Liver (tissue), 9 donors: ENCODE measurements around the gene MAD2L2. TPM values are rescaled to one million over a fixed set of nuclear protein-coding genes. Genes with fewer than 3 reads are reported as not detected.

Experiments used
- DNase-seq: peaks from one replicate; pipeline ENCODE4 v3.0.0-alpha.2; 2017; ENCODE audit warnings: low spot score
- H3K27ac ChIP-seq, 2 donors: one replicate each; pipeline ENCODE4 v1.7.0; 2013; ENCODE audit warnings: inconsistent platforms in 2 of 2, low read length in 2 of 2, control low read depth in 1 of 2, low read depth in 1 of 2, mild to moderate bottlenecking in 1 of 2
- H3K27me3 ChIP-seq, 4 donors: one replicate each; pipeline versions ENCODE4 v1.6.1 to v1.7.0; 2013; ENCODE audit warnings: low read length in 3 of 4, inconsistent platforms in 1 of 4, mild to moderate bottlenecking in 1 of 4, moderate library complexity in 1 of 4; ENCODE audit not compliant: control insufficient read depth in 4 of 4, insufficient read depth in 4 of 4
- H3K36me3 ChIP-seq, 4 donors: one replicate each; pipeline versions ENCODE4 v1.6.1 to v1.7.0; 2013; ENCODE audit warnings: low read length in 3 of 4, mild to moderate bottlenecking in 3 of 4, low read depth in 1 of 4, moderate library complexity in 1 of 4; ENCODE audit not compliant: control insufficient read depth in 4 of 4, insufficient read depth in 3 of 4
- H3K4me1 ChIP-seq, 4 donors: one replicate each; pipeline versions ENCODE4 v1.6.1 to v1.7.0; 2013; ENCODE audit warnings: low read length in 3 of 4, mild to moderate bottlenecking in 3 of 4, moderate library complexity in 1 of 4; ENCODE audit not compliant: control insufficient read depth in 4 of 4, insufficient read depth in 4 of 4
- H3K4me3 ChIP-seq, 3 donors: one replicate each; pipeline versions ENCODE4 v1.6.1 to v1.7.0; 2013; ENCODE audit warnings: low read length in 3 of 3, control low read depth in 1 of 3, low read depth in 1 of 3, mild to moderate bottlenecking in 1 of 3
- H3K9ac ChIP-seq, 2 donors: one replicate each; pipeline ENCODE4 v1.7.0; 2013; ENCODE audit warnings: low read length in 2 of 2, mild to moderate bottlenecking in 2 of 2, moderate library complexity in 2 of 2, control low read depth in 1 of 2, low read depth in 1 of 2
- H3K9me3 ChIP-seq, 4 donors: one replicate each; pipeline versions ENCODE4 v1.6.1 to v1.7.0; 2013; ENCODE audit warnings: low read length in 3 of 4; ENCODE audit not compliant: control insufficient read depth in 4 of 4
- ATF3 ChIP-seq: IDR thresholded peaks from 2 replicates; pipeline ENCODE4 v1.6.1; 2016; ENCODE audit warnings: antibody characterized with exemption
- EGR1 ChIP-seq, 2 donors: IDR thresholded peaks; 2 replicates each; pipeline ENCODE4 v1.6.1; 2016 to 2018; ENCODE audit warnings: antibody characterized with exemption in 2 of 2, low read depth in 2 of 2
- FOXA1 ChIP-seq: IDR thresholded peaks from 2 replicates; pipeline ENCODE4 v1.6.1; 2016; ENCODE audit warnings: antibody characterized with exemption
- FOXA2 ChIP-seq: IDR thresholded peaks from 2 replicates; pipeline ENCODE4 v1.6.1; 2016; ENCODE audit warnings: antibody characterized with exemption
- GABPA ChIP-seq, 2 donors: IDR thresholded peaks in 1 of 2; conservative IDR thresholded peaks in 1 of 2; 2 replicates each; pipeline ENCODE4 v1.6.1; 2016; ENCODE audit warnings: antibody characterized with exemption in 2 of 2, mild to moderate bottlenecking in 1 of 2, moderate library complexity in 1 of 2
- HNF4A ChIP-seq, 2 donors: conservative IDR thresholded peaks; 2 replicates each; pipeline ENCODE4 v1.6.1; 2016; ENCODE audit warnings: antibody characterized with exemption in 2 of 2, mild to moderate bottlenecking in 2 of 2
- HNF4G ChIP-seq: IDR thresholded peaks from 2 replicates; pipeline ENCODE4 v1.6.1; 2016; ENCODE audit warnings: antibody characterized with exemption
- JUND ChIP-seq, 2 donors: IDR thresholded peaks; 2 replicates each; pipeline ENCODE4 v1.6.1; 2016; ENCODE audit warnings: antibody characterized with exemption in 2 of 2
- MAX ChIP-seq: IDR thresholded peaks from 2 replicates; pipeline ENCODE4 v1.6.1; 2016; ENCODE audit warnings: antibody characterized with exemption
- NR2F2 ChIP-seq: IDR thresholded peaks from 2 replicates; pipeline ENCODE4 v1.6.1; 2016; ENCODE audit warnings: antibody characterized with exemption
- RAD21 ChIP-seq, 2 donors: IDR thresholded peaks; 2 replicates each; pipeline ENCODE4 v1.6.1; 2016; ENCODE audit warnings: antibody characterized with exemption in 2 of 2, mild to moderate bottlenecking in 2 of 2
- RXRA ChIP-seq, 2 donors: IDR thresholded peaks; 2 replicates each; pipeline ENCODE4 v1.6.1; 2017 to 2018; ENCODE audit warnings: antibody characterized with exemption in 2 of 2, mild to moderate bottlenecking in 1 of 2
- SP1 ChIP-seq: IDR thresholded peaks from 2 replicates; pipeline ENCODE4 v1.6.1; 2018; ENCODE audit warnings: antibody characterized with exemption, mild to moderate bottlenecking
- TAF1 ChIP-seq: conservative IDR thresholded peaks from 2 replicates; pipeline ENCODE4 v1.6.1; 2016; ENCODE audit warnings: antibody characterized with exemption, mild to moderate bottlenecking
- YY1 ChIP-seq: IDR thresholded peaks from 2 replicates; pipeline ENCODE4 v1.6.1; 2016; ENCODE audit warnings: antibody characterized with exemption, mild to moderate bottlenecking
- WGBS: extraction: QIAGEN DNeasy Blood & Tissue Kit; methylation state at CpG from one replicate; pipeline ENCODE4 v1.1.7; 2013; 5-methylcytosine and 5-hydroxymethylcytosine counted together
- polyA plus RNA-seq, 2 donors: library from polyadenylated mRNA; stranded (reverse) in 1 of 2; unstranded in 1 of 2; fragments of 200-250 nt in 1 of 2; fragments of >200 nt in 1 of 2; fragmentation: Nextera tagmentation in 1 of 2; extraction: Ambion mirVana in 1 of 2; gene quantifications; one replicate each; pipeline versions ENCODE4 v1.2.1 to v1.2.3, GENCODE V29; 2013 to 2015
- total RNA-seq, 2 donors: library from RNA; depleted of rRNA; stranded (reverse); fragments of >200 nt; gene quantifications; one replicate each; pipeline ENCODE4 v1.2.3, GENCODE V29; 2014
- TF ChIP-seq, protein P1 (sequence below): IDR thresholded peaks from 2 replicates; pipeline ENCODE4 v1.6.1; 2016; ENCODE audit warnings: antibody characterized with exemption, mild to moderate bottlenecking
- TF ChIP-seq, protein P2 (sequence below): fragments of 150-350 bp; IDR thresholded peaks from 2 replicates; pipeline ENCODE4 v1.5.1; 2017; ENCODE audit warnings: improper control_type of control experiment, low read depth, low read length; ENCODE audit not compliant: missing input control
- TF ChIP-seq, protein P3 (sequence below): IDR thresholded peaks from 2 replicates; pipeline ENCODE4 v1.6.1; 2016; ENCODE audit warnings: antibody characterized with exemption
- donor health status: healthy.
- donor health status: healthy.
- donor health status: healthy.
- donor health status: healthy.
- donor health status: healthy.

Gene MAD2L2
- total and polyA plus RNA-seq, 4 donors: 17.5 to 43.1 (median 31.9) TPM

DNA sequence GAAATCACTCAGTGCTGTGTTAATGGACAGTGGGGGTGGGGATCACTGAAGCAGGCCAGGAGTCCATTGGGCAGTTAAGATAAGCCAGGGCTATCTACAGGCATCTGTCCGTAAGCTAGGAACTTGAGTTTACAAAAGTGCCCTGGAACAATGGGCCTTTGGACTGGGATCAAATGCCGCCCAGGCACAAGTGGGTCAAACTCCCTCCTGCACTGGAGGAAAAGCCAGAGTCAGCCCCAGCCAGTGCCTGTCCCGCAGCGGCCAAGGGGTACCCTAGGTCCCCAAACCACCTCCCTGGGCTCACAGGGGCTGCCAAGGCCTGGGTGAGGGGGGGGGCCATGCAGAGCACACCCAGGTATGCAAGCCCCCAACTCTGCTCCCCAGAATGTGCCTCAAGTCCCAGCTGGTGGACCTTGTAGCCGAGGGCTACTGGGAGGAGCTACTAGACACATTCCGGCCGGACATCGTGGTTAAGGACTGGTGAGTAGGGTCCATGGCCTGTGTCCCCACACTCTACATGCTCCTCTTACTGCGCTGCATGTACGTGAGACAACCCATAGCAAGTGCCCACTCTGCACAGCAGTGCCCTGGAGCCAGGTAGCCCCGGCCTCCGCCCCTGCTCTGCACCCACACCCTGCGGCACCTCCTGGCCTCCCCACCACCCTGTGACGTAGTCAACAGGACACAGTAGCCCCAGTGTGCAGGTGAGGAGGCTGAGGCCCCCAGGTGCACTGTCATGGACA lies 9.2 kb downstream of the MAD2L2 start:
- H3K36me3 ChIP-seq: peaks cover 0 to 9% (median 6%) of the 10 kb centered on the region in 4 donors
- DNase-seq: no peak
- H3K27me3 ChIP-seq: no peaks in the 10 kb centered on the region
- WGBS: 64% methylated on average over 14 of the region's 14 CpGs
- H3K4me1 ChIP-seq: peaks cover 15 to 56% (median 45%) of the 10 kb centered on the region in 4 donors
- H3K27ac ChIP-seq: peak overlapping the region; percentile 77 to 81
- TF ChIP-seq, protein P1, sequence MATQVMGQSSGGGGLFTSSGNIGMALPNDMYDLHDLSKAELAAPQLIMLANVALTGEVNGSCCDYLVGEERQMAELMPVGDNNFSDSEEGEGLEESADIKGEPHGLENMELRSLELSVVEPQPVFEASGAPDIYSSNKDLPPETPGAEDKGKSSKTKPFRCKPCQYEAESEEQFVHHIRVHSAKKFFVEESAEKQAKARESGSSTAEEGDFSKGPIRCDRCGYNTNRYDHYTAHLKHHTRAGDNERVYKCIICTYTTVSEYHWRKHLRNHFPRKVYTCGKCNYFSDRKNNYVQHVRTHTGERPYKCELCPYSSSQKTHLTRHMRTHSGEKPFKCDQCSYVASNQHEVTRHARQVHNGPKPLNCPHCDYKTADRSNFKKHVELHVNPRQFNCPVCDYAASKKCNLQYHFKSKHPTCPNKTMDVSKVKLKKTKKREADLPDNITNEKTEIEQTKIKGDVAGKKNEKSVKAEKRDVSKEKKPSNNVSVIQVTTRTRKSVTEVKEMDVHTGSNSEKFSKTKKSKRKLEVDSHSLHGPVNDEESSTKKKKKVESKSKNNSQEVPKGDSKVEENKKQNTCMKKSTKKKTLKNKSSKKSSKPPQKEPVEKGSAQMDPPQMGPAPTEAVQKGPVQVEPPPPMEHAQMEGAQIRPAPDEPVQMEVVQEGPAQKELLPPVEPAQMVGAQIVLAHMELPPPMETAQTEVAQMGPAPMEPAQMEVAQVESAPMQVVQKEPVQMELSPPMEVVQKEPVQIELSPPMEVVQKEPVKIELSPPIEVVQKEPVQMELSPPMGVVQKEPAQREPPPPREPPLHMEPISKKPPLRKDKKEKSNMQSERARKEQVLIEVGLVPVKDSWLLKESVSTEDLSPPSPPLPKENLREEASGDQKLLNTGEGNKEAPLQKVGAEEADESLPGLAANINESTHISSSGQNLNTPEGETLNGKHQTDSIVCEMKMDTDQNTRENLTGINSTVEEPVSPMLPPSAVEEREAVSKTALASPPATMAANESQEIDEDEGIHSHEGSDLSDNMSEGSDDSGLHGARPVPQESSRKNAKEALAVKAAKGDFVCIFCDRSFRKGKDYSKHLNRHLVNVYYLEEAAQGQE: peak; percentile 91
- TF ChIP-seq, protein P2, sequence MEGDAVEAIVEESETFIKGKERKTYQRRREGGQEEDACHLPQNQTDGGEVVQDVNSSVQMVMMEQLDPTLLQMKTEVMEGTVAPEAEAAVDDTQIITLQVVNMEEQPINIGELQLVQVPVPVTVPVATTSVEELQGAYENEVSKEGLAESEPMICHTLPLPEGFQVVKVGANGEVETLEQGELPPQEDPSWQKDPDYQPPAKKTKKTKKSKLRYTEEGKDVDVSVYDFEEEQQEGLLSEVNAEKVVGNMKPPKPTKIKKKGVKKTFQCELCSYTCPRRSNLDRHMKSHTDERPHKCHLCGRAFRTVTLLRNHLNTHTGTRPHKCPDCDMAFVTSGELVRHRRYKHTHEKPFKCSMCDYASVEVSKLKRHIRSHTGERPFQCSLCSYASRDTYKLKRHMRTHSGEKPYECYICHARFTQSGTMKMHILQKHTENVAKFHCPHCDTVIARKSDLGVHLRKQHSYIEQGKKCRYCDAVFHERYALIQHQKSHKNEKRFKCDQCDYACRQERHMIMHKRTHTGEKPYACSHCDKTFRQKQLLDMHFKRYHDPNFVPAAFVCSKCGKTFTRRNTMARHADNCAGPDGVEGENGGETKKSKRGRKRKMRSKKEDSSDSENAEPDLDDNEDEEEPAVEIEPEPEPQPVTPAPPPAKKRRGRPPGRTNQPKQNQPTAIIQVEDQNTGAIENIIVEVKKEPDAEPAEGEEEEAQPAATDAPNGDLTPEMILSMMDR: no peak
- peak; percentile 31 for TF ChIP-seq ATF3
- TF ChIP-seq RXRA (IDR thresholded peaks at IDR 0.05): peak; percentile 95 to 99
- peak; percentile 85 for TF ChIP-seq NR2F2
- TF ChIP-seq, protein P3, sequence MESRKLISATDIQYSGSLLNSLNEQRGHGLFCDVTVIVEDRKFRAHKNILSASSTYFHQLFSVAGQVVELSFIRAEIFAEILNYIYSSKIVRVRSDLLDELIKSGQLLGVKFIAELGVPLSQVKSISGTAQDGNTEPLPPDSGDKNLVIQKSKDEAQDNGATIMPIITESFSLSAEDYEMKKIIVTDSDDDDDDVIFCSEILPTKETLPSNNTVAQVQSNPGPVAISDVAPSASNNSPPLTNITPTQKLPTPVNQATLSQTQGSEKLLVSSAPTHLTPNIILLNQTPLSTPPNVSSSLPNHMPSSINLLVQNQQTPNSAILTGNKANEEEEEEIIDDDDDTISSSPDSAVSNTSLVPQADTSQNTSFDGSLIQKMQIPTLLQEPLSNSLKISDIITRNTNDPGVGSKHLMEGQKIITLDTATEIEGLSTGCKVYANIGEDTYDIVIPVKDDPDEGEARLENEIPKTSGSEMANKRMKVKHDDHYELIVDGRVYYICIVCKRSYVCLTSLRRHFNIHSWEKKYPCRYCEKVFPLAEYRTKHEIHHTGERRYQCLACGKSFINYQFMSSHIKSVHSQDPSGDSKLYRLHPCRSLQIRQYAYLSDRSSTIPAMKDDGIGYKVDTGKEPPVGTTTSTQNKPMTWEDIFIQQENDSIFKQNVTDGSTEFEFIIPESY: peak; percentile 87
- peak in 1 of 2 donors; percentile 77 for TF ChIP-seq EGR1 (IDR thresholded peaks at IDR 0.05; ENCODE audit: low read depth in 2 of 2)
- peak; percentile 86 for TF ChIP-seq YY1
- TF ChIP-seq FOXA2: peak; percentile 68
- TF ChIP-seq FOXA1: peak; percentile 92
- peak; percentile 98 for TF ChIP-seq SP1
- TF ChIP-seq HNF4A (conservative IDR thresholded peaks at IDR 0.05): peak; percentile 100
- TF ChIP-seq GABPA (IDR thresholded peaks at IDR 0.05 in 1 of 2, conservative IDR thresholded peaks at IDR 0.05 in 1 of 2): peak in 1 of 2 donors; percentile 39
- peak; percentile 75 to 93 for TF ChIP-seq JUND (IDR thresholded peaks at IDR 0.05)
- peak; percentile 90 for TF ChIP-seq MAX
- TF ChIP-seq HNF4G: peak; percentile 99
- peak; percentile 52 to 57 for TF ChIP-seq RAD21 (IDR thresholded peaks at IDR 0.05)
- TF ChIP-seq TAF1: no peak
- H3K9me3 ChIP-seq: no peaks in the 10 kb centered on the region
- no peak overlapping the region for H3K9ac ChIP-seq
- H3K4me3 ChIP-seq: no peak overlapping the region
